Breast epithelium (tissue), 4 donors: ENCODE measurements around the gene NPC1L1. TPM values are rescaled to one million over a fixed set of nuclear protein-coding genes. Genes with fewer than 3 reads are reported as not detected.

ENCODE experiments used
- DNase-seq, 2 donors: peaks; one replicate each; pipeline ENCODE4 v3.0.0-alpha.2; 2019; ENCODE audit warnings: low spot score in 2 of 2
- H3K27ac ChIP-seq, 2 donors: fragments of 200-600 bp; sonication (generic) in 1 of 2; one replicate each; pipeline ENCODE4 v1.5.1; 2016 to 2019; ENCODE audit warnings: mild to moderate bottlenecking in 1 of 2
- H3K27me3 ChIP-seq, 2 donors: fragments of 200-600 bp; sonication (generic) in 1 of 2; one replicate each; pipeline versions ENCODE4 v1.5.1 to v1.6.0; 2017 to 2019; ENCODE audit warnings: control low read depth in 1 of 2, mild to moderate bottlenecking in 1 of 2
- H3K36me3 ChIP-seq: fragments of 200-600 bp; one replicate; pipeline ENCODE4 v1.5.1; 2019
- H3K4me1 ChIP-seq, 2 donors: fragments of 200-600 bp; sonication (generic); one replicate each; pipeline ENCODE4 v1.5.1; 2016 to 2019; ENCODE audit warnings: control low read depth in 1 of 2
- H3K4me3 ChIP-seq, 3 donors: fragments of 200-600 bp; sonication (generic); 1 replicate in 2 of 3; 2 replicates in 1 of 3; pipeline ENCODE4 v1.5.1; 2016 to 2019; ENCODE audit warnings: mild to moderate bottlenecking in 3 of 3, moderate library complexity in 2 of 3
- H3K9me3 ChIP-seq, 2 donors: fragments of 200-600 bp; sonication (generic) in 1 of 2; one replicate each; pipeline ENCODE4 v1.5.1; 2016 to 2019; ENCODE audit warnings: control low read depth in 1 of 2
- CTCF ChIP-seq, 3 donors: fragments of 450-650 bp; IDR thresholded peaks; one replicate each; pipeline ENCODE4 v1.5.1; 2016 to 2017; ENCODE audit warnings: antibody characterized with exemption in 3 of 3, mild to moderate bottlenecking in 3 of 3, moderate library complexity in 3 of 3
- POLR2A ChIP-seq: fragments of 450-650 bp; IDR thresholded peaks from one replicate; pipeline ENCODE4 v1.6.1; 2016; ENCODE audit warnings: antibody characterized with exemption, mild to moderate bottlenecking, moderate library complexity
- POLR2AphosphoS5 ChIP-seq, 3 donors: sonication (generic); formaldehyde crosslinking; IDR thresholded peaks; one replicate each; pipeline ENCODE4 v1.6.1; 2017; ENCODE audit warnings: antibody characterized with exemption in 3 of 3
- intact Hi-C: fragments of 100-400 bp; cut with DNase I; formaldehyde crosslinking; loops from one replicate; pipeline ENCODE4 v1.15.1; 2023; ENCODE audit warnings: low total_unique reads
- total RNA-seq, 3 donors: library from RNA; depleted of rRNA; stranded (reverse); fragments of >200 nt; gene quantifications; one replicate each; pipeline ENCODE4 v1.1.0, GENCODE V29; 2016

NPC1L1 gene
- total RNA-seq, 3 donors from 2014 or later = 0.16 to 0.33 (median 0.29) TPM

GRCh38 chr7:44466300-44467216, 74.6 kb downstream of the NPC1L1 start:
- no peak overlapping the region for H3K4me3 ChIP-seq
- intact Hi-C loops = no loop called here
- TF ChIP-seq POLR2AphosphoS5 (IDR thresholded peaks at IDR 0.05) (no peak), POLR2A (no peak), CTCF (IDR thresholded peaks at IDR 0.05) (no peak)
- no peaks in the 10 kb centered on the region for H3K9me3 ChIP-seq
- H3K27me3 ChIP-seq = no peaks in the 10 kb centered on the region
- H3K4me1 ChIP-seq = no peaks in the 10 kb centered on the region
- H3K36me3 ChIP-seq = no peaks in the 10 kb centered on the region
- no peak overlapping the region for H3K27ac ChIP-seq
- no peak for DNase-seq

DNA sequence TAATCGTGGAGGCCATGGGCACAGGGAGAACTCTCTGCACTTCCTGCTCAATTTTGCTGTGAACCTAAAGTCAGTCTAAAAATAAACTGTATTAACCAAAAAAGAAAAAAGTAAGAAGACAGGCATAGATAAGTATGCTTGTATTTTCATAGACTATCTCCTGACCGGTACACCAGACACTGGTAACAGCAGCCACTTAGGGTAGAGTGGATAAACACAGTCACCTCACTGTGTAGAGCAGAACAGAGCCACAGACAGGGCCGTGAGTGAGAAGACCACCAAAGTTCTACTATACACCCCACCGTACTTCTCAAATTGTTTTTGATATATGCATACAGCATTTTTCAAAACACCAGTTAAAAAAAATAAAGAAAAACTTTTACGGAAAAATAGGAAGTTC, 75.6 kb downstream of the NPC1L1 start:
- H3K9me3 ChIP-seq = no peaks in the 10 kb centered on the region
- TF ChIP-seq CTCF (IDR thresholded peaks at IDR 0.05) = no peak
- intact Hi-C loops = loop anchor here (2.0 kb wide), 1 partner anchor 47 kb away; no protein-coding TSS in a partner anchor
- H3K4me3 ChIP-seq = no peak overlapping the region
- no peaks in the 10 kb centered on the region for H3K4me1 ChIP-seq
- no peak for DNase-seq
- H3K27me3 ChIP-seq = no peaks in the 10 kb centered on the region
- H3K36me3 ChIP-seq = no peaks in the 10 kb centered on the region
- no peak overlapping the region for H3K27ac ChIP-seq

DNA sequence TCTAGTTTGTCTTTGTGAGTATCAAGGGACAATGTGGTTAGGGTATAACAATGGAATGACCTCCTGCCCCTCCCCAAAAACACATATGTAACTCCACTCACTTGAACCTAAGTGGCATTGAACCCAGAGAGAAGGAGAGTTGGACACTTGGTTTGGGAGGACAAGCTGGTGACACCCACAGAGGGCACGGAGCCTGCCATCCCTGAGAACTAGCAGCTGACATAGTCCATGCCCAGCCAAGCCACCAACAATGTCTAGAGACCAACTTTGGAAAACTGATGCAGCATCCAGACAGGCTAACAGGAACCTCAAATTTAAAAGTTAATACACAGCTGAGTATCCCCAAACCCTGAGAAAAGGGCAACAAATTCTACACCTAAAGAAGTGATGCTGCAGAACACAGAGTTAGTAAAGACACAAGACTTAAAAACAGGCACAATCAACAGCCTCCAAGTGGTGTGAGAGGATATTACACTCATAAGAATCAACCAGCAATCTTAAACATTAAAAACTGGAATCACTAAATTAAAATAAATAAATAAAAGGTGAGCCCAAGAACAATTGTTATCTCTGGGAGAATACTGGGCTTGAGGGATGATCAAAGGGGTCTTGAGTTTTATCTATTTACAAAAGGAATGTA, 77.8 kb downstream of the NPC1L1 start:
- no peaks in the 10 kb centered on the region for H3K36me3 ChIP-seq

More for the DNA sequence above, 77.8 kb downstream of the NPC1L1 start:
- no peak for DNase-seq
- TF ChIP-seq CTCF (IDR thresholded peaks at IDR 0.05) = peak in 1 of 3 donors; percentile 6
- no peak for TF ChIP-seq POLR2AphosphoS5 (IDR thresholded peaks at IDR 0.05)
- H3K4me3 ChIP-seq = no peak overlapping the region
- intact Hi-C loops = no loop called here
- no peaks in the 10 kb centered on the region for H3K9me3 ChIP-seq
- H3K27me3 ChIP-seq = no peaks in the 10 kb centered on the region
- no peaks in the 10 kb centered on the region for H3K4me1 ChIP-seq
- no peak overlapping the region for H3K27ac ChIP-seq

Other genes starting within 250 kb of the NPC1L1 start
- 1 to 10 TPM in 2 of 3 donors, not detected in 1; 2.0 to 9.2 TPM for gene CAMK2B, start 215.7 kb downstream of the NPC1L1 start, total RNA-seq
- gene NUDCD3, start 50.7 kb downstream of the NPC1L1 start, total RNA-seq = 10 to 100 TPM; 52.1 to 64.0 (median 60.0) TPM
- gene DDX56, start 32.6 kb upstream of the NPC1L1 start, total RNA-seq = 10 to 100 TPM; 48.6 to 61.9 (median 61.8) TPM
- gene TMED4, start 40.9 kb upstream of the NPC1L1 start, total RNA-seq = 100 to 1,000 TPM; 143 to 208 (median 171) TPM
- 10 to 100 TPM; 45.7 to 67.5 (median 46.2) TPM for gene OGDH, start 65.3 kb upstream of the NPC1L1 start, total RNA-seq
- 10 to 100 TPM; 12.5 to 30.1 (median 23.6) TPM for gene ZMIZ2, start 207.5 kb upstream of the NPC1L1 start, total RNA-seq